ENCODE results near the gene MSL3B.

GRCh38 chr2:233839447-233839820 lies 28.8 kb downstream of the MSL3B start:
- TF ChIP-seq EZH2 (IDR thresholded peaks at IDR 0.05): no peak
- no peak for TF ChIP-seq CTCF (IDR thresholded peaks at IDR 0.05 in 2 of 3, conservative IDR thresholded peaks at IDR 0.05 in 1 of 3; ENCODE audit: borderline replicate concordance in 1 of 3, insufficient read depth in 1 of 3, low read depth in 2 of 3, low read length in 2 of 3)
- TF ChIP-seq EGR1 (IDR thresholded peaks at IDR 0.05; ENCODE audit: low read depth): no peak

Measured in HCT116 (cell line).